GM18519 (cell line): ENCODE results near the gene IFNE.

Experiments
- ATAC-seq: cut with Tn5 transposase; IDR thresholded peaks from one replicate; pipeline ENCODE4 v1.9.1; 2021; ENCODE audit warnings: mild to moderate bottlenecking, moderate library complexity; ENCODE audit not compliant: unreplicated experiment, low FRiP score

The IFNE gene

DNA sequence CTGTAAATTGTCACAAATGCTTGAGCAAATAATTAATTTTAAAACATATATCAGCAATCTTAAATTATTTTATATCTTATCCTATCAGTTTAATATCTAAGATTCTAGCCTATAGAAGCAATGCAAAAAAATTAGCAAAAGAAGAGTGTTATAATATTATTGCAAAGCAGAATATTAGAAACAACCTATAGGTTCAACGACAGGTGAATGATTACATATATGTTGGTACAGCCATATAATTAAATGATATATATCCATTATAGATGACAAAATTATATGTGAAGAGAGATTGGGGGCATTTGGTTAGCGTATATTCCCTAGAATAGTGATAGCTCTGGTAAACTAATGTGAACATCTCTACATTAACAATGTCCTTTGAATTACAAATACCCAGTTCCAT is at the start of gene IFNE:
Gene IFNE, minus strand, starts transcription at position 101 of the 400 bp plus-strand sequence. CDS start 619 bp downstream, outside the sequence.
- no peak for ATAC-seq

DNA sequence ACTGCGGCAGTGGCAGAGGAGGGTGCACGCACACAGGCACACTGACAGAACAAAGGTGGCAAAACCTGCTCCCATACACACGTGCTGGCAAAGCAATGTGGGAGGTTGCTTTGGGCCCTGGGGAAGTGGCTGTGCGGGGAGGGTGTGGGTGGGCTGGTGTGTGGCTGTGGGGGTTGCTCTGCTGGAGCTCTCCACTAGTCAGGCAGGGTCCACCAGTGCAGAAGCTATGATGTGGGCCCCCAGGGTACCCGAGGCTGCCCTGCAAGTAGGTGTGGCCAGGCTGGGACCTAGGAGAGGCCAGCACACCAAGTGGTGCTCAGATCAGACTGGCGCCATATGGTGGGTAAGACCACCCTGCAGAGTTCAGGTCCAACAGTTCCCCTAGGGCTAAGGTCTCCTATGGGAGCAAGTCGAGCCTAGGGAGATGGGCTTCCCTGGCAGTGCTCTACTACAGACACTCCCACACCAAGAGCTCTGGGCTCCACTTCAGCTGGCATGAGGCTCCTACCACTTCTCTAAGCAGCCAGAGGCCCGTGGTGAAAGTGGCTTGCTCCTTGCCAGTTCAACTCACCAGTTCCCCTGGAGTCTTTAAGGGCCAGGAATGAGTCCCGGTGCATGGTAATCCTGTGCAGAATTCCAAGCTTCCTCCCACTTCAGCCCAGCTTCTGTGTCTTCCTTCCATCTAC is 46.2 kb upstream of the IFNE start:
- no peak for ATAC-seq

DNA sequence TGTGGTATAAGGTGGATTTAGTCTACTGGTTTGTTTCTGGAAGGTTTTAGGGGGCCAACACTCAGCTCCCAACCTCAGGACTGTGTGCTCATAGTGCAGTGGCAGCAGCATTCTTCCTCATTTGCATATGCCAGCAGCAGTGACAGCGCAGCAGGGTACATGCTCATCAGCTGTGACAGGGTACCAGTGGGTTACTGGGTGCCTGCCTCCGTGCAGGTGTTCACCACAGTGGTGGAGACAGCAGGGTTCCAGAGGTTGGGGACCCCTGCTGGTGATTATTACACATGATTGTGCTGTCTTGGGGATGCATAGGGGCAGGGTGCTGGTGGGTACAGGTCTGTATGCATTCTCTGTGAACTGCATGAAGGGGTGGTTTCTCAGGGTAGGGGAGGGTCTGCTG is 45.5 kb upstream of the IFNE start:
- peak; percentile 69 for ATAC-seq

DNA sequence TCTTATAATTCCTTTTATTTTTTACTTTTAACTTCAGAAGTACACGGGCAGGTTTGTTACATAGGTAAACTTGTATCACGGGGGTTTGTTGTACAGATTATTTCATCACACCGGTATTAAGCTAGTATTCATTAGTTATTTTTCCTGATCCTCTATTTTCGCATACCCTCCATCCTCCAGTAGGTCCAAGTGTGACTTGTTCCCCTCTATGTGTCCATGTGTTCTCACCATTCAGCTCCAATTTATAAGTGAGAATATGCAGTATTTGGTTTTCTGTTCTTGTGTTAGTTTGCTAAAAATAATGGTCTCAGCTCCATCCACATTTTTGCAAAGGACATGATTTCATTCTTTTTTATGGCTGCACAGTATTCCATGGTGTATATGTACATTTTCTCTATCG is 43.1 kb upstream of the IFNE start:
- no peak for ATAC-seq

- ATAC-seq, result no peak
Measured at GRCh38 chr9:21524099-21524830, 42.2 kb upstream of the IFNE start.

GRCh38 chr9:21523021-21524014 is 41.2 kb upstream of the IFNE start:
- ATAC-seq, result no peak

DNA sequence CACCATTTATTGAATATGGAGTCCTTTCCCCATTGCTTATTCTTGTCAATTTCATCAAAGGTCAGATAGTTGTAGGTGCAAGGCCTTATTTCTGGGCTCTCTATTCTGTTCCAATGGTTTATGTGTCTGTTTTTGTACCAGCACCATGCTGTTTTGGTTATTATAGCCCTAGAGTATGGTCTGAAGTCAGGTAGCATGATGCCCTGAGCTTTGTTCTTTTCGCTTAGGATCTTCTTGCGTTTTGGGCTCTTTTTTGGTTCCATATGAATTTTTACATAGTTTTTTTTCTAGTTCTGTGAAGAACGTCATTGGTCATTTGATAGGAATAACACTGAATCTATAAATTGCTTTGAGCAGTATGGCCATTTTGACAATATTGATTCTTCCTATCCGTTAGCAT is 40.2 kb upstream of the IFNE start:
- ATAC-seq, result no peak

DNA sequence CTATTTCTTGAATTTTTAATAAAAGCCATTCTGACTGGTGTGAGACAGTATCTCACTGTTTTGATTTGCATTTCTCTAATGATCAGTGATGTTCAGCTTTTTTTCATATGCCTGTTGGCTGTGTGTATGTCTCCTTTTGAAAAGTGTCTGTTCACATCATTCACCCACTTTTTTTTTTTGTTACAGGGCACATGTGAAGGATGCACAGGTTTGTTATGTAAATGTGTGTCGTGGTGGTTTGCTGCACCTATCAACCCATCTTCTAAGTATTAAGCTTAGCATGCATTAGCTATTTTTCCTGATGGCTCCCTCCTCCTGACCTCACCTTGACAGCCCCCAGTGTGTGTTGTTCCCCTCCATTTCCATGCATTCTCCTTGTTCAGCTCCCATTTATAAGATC is 39.3 kb upstream of the IFNE start:
- no peak for ATAC-seq

GRCh38 chr9:21520501-21521228 is 38.6 kb upstream of the IFNE start:
- ATAC-seq, result no peak

DNA sequence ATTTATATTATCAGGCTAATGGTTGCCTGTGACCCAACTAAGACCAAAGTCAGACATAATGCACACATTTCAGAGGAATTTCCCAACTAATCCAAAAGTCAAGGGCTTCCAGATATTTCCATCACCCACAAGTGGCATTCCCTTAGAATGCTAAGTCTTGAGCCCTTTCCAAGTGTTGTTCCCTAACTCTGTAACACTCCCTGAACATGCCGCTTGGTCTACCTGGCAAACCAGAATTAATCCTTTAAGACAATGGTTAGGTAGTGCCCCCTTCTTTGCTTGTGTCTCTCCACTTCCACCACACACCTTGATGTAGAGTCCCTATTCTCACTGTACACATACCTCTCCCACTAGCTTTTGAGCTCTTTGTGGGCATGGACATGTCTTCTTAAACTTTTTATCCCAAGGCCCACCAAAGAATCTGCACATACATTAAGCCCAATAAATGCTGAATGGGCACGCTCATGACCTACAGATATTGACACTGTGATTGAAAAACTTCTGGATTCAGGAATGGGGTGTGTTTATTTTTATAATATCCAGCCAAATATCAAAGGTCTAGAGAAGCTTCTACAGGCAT is 37.8 kb upstream of the IFNE start:
- ATAC-seq, result no peak

DNA sequence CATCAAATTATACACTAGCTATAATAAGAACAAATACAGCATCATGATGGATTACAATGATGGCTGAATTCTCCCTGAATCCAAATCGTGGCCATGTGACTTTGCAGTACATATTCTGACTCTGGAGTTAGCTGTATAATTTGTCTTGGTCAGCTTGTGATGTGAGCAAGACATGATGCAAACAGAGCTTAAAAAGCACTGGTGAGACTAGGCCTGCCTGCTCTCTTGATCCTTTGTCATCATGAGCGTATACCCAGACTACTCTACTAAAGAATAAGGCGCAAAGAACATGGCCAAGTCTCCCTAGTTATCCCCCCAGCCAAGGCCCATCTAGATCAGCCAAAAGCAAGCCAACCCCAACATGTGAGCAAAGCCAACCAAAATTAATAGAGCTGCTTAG is 34.7 kb upstream of the IFNE start:
- no peak for ATAC-seq

DNA sequence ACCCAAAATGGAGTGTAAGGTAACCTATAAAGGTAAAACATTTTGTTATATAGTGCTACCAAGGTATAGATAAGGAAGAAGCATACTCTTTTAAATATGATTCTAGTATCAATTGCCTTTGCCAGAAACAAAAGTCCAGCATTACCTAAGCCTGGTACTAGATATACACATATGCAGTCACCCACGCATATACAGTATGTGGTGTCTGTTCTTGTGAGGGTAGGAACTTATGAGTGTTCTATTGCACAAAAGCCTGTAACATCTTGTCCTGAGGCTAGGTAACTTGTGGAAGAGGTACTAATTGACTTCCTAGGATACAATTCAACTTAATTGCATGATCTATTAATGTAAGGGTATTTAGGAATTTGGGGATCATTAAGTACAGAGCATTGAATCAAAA is 31.3 kb upstream of the IFNE start:
- no peak for ATAC-seq

GRCh38 chr9:21510806-21511205 is 28.7 kb upstream of the IFNE start:
- no peak for ATAC-seq

DNA sequence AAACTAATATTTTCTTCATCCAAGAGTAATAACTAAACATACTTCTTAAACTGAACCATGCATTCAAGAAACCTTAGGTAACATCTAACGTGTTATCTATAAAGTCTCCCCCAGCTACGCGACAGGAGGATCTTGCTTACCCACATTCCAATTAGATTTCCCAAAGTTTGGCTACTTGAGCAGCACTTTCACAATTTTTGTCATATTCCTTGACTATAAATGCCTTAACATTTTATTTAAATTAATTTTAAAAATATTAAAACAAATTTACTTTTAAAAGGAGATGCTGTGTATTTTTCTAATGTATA is 25.3 kb upstream of the IFNE start:
- no peak for ATAC-seq

DNA sequence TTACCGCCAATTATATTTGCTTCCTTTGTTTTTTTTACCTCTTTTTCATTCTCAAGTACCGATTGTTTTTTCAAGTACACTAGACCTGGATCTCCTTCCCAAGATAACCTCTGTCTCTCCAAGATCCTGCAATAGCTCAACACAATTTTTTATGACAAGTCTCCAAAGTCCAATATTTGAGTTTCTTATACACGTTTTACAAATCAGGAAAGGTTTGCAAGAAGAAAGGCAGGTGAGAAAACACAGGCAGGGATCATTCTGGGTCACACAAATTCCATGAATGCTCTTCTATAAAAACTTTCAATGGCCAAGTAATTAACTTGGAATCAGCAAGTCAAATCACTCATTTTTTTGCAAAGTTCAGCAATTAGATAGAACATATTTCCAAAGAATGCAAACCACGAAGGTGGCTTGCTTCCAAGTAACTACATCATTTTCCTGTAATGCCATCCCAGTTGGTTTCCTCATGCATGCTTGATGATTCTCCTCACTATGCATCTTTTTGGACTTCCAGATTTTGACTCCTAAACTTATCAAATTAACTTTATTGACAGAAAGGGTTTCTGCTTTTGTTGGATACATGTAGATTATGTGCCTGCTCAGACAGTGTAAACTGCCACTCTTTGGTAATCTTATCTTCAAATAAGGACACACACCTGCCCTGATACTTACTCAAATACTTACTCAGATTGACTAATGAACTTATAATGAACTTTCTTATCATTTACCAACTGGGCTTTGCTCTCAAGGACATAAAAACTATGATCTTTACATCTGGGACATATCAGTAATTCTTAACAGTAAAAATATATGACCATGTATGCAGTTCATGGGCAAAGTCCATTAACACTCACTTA is 24.7 kb upstream of the IFNE start:
- ATAC-seq, result no peak

DNA sequence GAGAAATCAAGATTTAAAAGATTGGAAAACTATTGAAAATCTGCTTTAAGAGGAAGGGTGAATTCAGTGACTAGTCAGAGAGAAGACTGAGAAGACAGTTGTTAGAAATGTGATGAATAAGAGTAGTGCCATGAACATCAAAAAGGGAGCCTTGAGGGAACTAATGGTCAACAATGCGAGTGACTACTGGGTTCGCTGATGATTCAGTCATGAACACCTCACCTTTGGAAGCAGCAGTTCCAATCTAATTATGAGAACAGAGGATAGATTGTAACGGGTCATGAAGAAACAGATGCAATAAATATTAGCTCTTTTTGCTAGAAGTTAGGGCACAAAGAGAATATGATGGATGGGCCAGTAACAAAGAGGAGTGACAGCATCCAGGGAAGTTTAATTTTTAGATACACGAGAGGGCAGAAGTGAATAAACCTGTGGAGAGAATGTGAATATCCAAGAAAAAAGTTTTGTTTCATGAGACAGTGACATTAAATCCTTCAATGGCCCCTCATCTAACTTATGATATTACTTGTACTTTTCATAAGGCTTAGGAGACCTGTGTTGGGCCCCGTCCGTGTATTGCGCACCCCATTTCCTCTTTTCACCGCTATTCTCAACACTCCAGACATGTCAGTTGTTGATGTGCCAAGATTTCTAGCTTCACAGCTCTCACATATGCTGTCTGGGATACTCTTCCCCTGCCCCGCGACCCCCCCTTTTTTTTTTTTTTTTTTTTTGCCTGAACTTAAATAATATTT is 23.5 kb upstream of the IFNE start:
- ATAC-seq, result no peak

DNA sequence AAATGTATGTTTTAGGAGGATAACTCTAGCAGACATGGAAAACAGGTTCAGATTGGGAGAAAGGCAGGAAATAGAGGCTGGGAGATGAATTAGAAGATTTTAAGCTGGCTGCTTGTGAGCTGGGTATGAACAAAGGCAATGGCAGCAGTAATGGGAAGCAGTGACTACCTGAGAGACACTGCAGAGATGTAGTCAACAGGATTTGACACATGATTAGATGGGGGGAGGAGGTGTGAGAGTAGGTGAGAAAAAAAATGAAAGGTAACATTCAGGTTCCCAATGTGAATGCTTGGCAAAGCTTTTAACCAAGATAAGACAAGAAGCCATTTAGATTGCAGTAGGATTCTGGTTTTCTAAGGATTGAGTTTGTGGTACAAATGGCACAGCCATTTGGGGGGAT is 22.8 kb upstream of the IFNE start:
- ATAC-seq, result no peak

DNA sequence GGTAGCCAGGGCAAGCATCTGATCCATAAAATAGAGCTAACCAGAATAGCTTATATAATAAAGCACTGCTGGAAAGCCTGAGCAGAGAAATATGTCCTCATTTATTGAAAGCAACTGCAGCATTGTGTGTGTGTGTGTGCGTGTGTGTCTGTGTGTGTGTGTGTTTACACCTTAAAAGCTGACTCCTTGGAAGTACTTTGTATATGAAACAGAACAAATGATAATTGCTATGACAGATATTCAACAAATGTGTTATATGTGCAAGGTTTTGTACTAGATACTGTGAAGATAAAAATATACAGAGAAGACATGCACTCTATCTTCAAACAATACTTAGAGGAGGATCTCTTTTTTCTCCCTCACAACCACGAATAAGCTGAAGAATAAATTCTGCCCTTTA is 22.0 kb upstream of the IFNE start:
- ATAC-seq, result no peak

GRCh38 chr9:21502586-21502985 is 20.5 kb upstream of the IFNE start:
- ATAC-seq, result no peak
